ENCODE results near the gene ZNF791.
"Not testable (repeated sequence)": the region's sequence is repeated elsewhere in the genome, so short reads cannot be mapped to it uniquely, and the experiment has no call there.

ZNF791 gene

GRCh38 chr19:12610540-12611360 is at the start of gene ZNF791, which contains the start of gene ZNF490:
Gene ZNF791, plus strand, starts transcription at chr19:12610920. Its CDS starts 160 bp downstream, at chr19:12611080.
Gene ZNF490, minus strand, starts transcription at chr19:12610813. Its CDS starts 133 bp downstream, at chr19:12610680.
- Mint-ChIP-seq H3K27me3 (no peaks in the 10 kb centered on the region), H3K27ac (peak within 1 kb of the TSS; percentile 96), H3K4me3 (peak within 1 kb of the TSS; percentile 100)

GRCh38 chr19:12564016-12564664 is 46.6 kb upstream of the ZNF791 start:
- Mint-ChIP-seq H3K9me3 (no peaks in the 10 kb centered on the region), H3K4me3 (no peak overlapping the region), H3K27me3 (no peaks in the 10 kb centered on the region), H3K4me1 (peaks cover 5% of the 10 kb centered on the region), H3K36me3 (no peaks in the 10 kb centered on the region), H3K27ac (no peak overlapping the region)
- ATAC-seq (ENCODE audit: low read depth), result peak; percentile 92
- peak; percentile 94 to 98 for DNase-seq (ENCODE audit: low spot score in 2 of 2)

More at GRCh38 chr19:12610540-12611360, at the start of gene ZNF791, which contains the start of gene ZNF490:
- H3K9me3 Mint-ChIP-seq, result no peaks in the 10 kb centered on the region
- peaks cover 25% of the 10 kb centered on the region for H3K4me1 Mint-ChIP-seq
- DNase-seq (ENCODE audit: low spot score in 2 of 2) (peak; percentile 91 to 94), ATAC-seq (ENCODE audit: low read depth) (peak; percentile 75)
- peaks cover 5% of the 10 kb centered on the region for H3K36me3 Mint-ChIP-seq

- not testable (repeated sequence) for H3K36me3 Mint-ChIP-seq; H3K27ac Mint-ChIP-seq; H3K4me1 Mint-ChIP-seq; DNase-seq (ENCODE audit: low spot score in 2 of 2); H3K9me3 Mint-ChIP-seq; ATAC-seq (ENCODE audit: low read depth); H3K4me3 Mint-ChIP-seq; H3K27me3 Mint-ChIP-seq
Observed at GRCh38 chr19:12566380-12566779, 44.3 kb upstream of the ZNF791 start.

- Mint-ChIP-seq H3K27ac (no peak overlapping the region), H3K36me3 (no peaks in the 10 kb centered on the region), H3K27me3 (no peaks in the 10 kb centered on the region), H3K4me3 (no peak overlapping the region), H3K9me3 (no peaks in the 10 kb centered on the region), H3K4me1 (peaks cover 13% of the 10 kb centered on the region)
- no peak for DNase-seq (ENCODE audit: low spot score in 2 of 2)
- ATAC-seq (ENCODE audit: low read depth), result no peak
Observed at GRCh38 chr19:12567951-12568350, 42.8 kb upstream of the ZNF791 start.

GRCh38 chr19:12574036-12574435 is 36.7 kb upstream of the ZNF791 start:
- Mint-ChIP-seq H3K4me3 (peak overlapping the region; percentile 50), H3K27me3 (no peaks in the 10 kb centered on the region), H3K4me1 (peaks cover 19% of the 10 kb centered on the region), H3K9me3 (peaks cover 2% of the 10 kb centered on the region), H3K36me3 (peaks cover 7% of the 10 kb centered on the region), H3K27ac (peak overlapping the region; percentile 88)
- DNase-seq (ENCODE audit: low spot score in 2 of 2), result peak; percentile 34 to 61
- ATAC-seq (ENCODE audit: low read depth), result peak; percentile 100

GRCh38 chr19:12578641-12579040 is 32.1 kb upstream of the ZNF791 start:
- no peak for ATAC-seq (ENCODE audit: low read depth)
- peaks cover 6% of the 10 kb centered on the region for H3K9me3 Mint-ChIP-seq
- DNase-seq (ENCODE audit: low spot score in 2 of 2), result no peak
- H3K4me1 Mint-ChIP-seq, result peaks cover 11% of the 10 kb centered on the region
- H3K27me3 Mint-ChIP-seq, result no peaks in the 10 kb centered on the region
- peaks cover 34% of the 10 kb centered on the region for H3K36me3 Mint-ChIP-seq
- H3K4me3 Mint-ChIP-seq, result no peak overlapping the region
- H3K27ac Mint-ChIP-seq, result no peak overlapping the region

GRCh38 chr19:12580180-12580694 is 30.5 kb upstream of the ZNF791 start:
- H3K27me3 Mint-ChIP-seq, result no peaks in the 10 kb centered on the region
- DNase-seq (ENCODE audit: low spot score in 2 of 2), result no peak

GRCh38 chr19:12581100-12581499 is 29.6 kb upstream of the ZNF791 start:
- DNase-seq (ENCODE audit: low spot score in 2 of 2) (no peak), ATAC-seq (ENCODE audit: low read depth) (no peak)
- no peak overlapping the region for H3K27ac Mint-ChIP-seq
- H3K4me1 Mint-ChIP-seq, result no peaks in the 10 kb centered on the region
- no peak overlapping the region for H3K4me3 Mint-ChIP-seq
- H3K27me3 Mint-ChIP-seq, result no peaks in the 10 kb centered on the region
- H3K9me3 Mint-ChIP-seq, result peaks cover 6% of the 10 kb centered on the region
- H3K36me3 Mint-ChIP-seq, result peaks cover 34% of the 10 kb centered on the region

More at GRCh38 chr19:12580180-12580694, 30.5 kb upstream of the ZNF791 start:
- Mint-ChIP-seq H3K36me3 (peaks cover 34% of the 10 kb centered on the region), H3K27ac (no peak overlapping the region), H3K9me3 (peaks cover 6% of the 10 kb centered on the region), H3K4me3 (no peak overlapping the region), H3K4me1 (no peaks in the 10 kb centered on the region)
- ATAC-seq (ENCODE audit: low read depth), result no peak

- DNase-seq (ENCODE audit: low spot score in 2 of 2) (no peak), ATAC-seq (ENCODE audit: low read depth) (no peak)
- Mint-ChIP-seq H3K27ac (no peak overlapping the region), H3K4me1 (peaks cover 5% of the 10 kb centered on the region), H3K36me3 (peaks cover 11% of the 10 kb centered on the region), H3K4me3 (no peak overlapping the region), H3K27me3 (no peaks in the 10 kb centered on the region), H3K9me3 (no peaks in the 10 kb centered on the region)
Observed at GRCh38 chr19:12596485-12596884, 14.2 kb upstream of the ZNF791 start.

- ATAC-seq (ENCODE audit: low read depth), result no peak
- no peak overlapping the region for H3K4me3 Mint-ChIP-seq
- H3K9me3 Mint-ChIP-seq, result no peaks in the 10 kb centered on the region
- no peak for DNase-seq (ENCODE audit: low spot score in 2 of 2)
- peaks cover 12% of the 10 kb centered on the region for H3K36me3 Mint-ChIP-seq
- no peaks in the 10 kb centered on the region for H3K27me3 Mint-ChIP-seq
- peaks cover 5% of the 10 kb centered on the region for H3K4me1 Mint-ChIP-seq
- no peak overlapping the region for H3K27ac Mint-ChIP-seq
Observed at GRCh38 chr19:12596927-12597548, 13.7 kb upstream of the ZNF791 start.

- peaks cover 11% of the 10 kb centered on the region for H3K36me3 Mint-ChIP-seq
- no peaks in the 10 kb centered on the region for H3K27me3 Mint-ChIP-seq
Observed at GRCh38 chr19:12597594-12597993, 13.1 kb upstream of the ZNF791 start.

GRCh38 chr19:12603714-12604113 is 7.0 kb upstream of the ZNF791 start:
- peaks cover 5% of the 10 kb centered on the region for H3K4me1 Mint-ChIP-seq
- ATAC-seq (ENCODE audit: low read depth), result peak; percentile 65
- no peak for DNase-seq (ENCODE audit: low spot score in 2 of 2)
- H3K27me3 Mint-ChIP-seq, result no peaks in the 10 kb centered on the region
- peak overlapping the region; percentile 35 for H3K27ac Mint-ChIP-seq
- peaks cover 7% of the 10 kb centered on the region for H3K36me3 Mint-ChIP-seq
- H3K9me3 Mint-ChIP-seq, result no peaks in the 10 kb centered on the region
- H3K4me3 Mint-ChIP-seq, result no peak overlapping the region

More at GRCh38 chr19:12597594-12597993, 13.1 kb upstream of the ZNF791 start:
- Mint-ChIP-seq H3K27ac (no peak overlapping the region), H3K9me3 (no peaks in the 10 kb centered on the region), H3K4me1 (peaks cover 2% of the 10 kb centered on the region), H3K4me3 (no peak overlapping the region)
- ATAC-seq (ENCODE audit: low read depth) (no peak), DNase-seq (ENCODE audit: low spot score in 2 of 2) (no peak)

GRCh38 chr19:12606796-12607195 is 3.9 kb upstream of the ZNF791 start:
- Mint-ChIP-seq H3K27me3 (no peaks in the 10 kb centered on the region), H3K36me3 (peaks cover 4% of the 10 kb centered on the region), H3K9me3 (no peaks in the 10 kb centered on the region), H3K4me1 (peaks cover 9% of the 10 kb centered on the region), H3K27ac (no peak overlapping the region), H3K4me3 (no peak overlapping the region)
- DNase-seq (ENCODE audit: low spot score in 2 of 2) (no peak), ATAC-seq (ENCODE audit: low read depth) (no peak)

GRCh38 chr19:12607631-12608030 is 3.1 kb upstream of the ZNF791 start:
- Mint-ChIP-seq H3K36me3 (peaks cover 2% of the 10 kb centered on the region), H3K27me3 (no peaks in the 10 kb centered on the region), H3K9me3 (no peaks in the 10 kb centered on the region), H3K27ac (no peak overlapping the region), H3K4me3 (no peak overlapping the region), H3K4me1 (peaks cover 10% of the 10 kb centered on the region)
- DNase-seq (ENCODE audit: low spot score in 2 of 2) (no peak), ATAC-seq (ENCODE audit: low read depth) (no peak)
